ENCODE results near the gene DAPK1.

The DAPK1 gene

GRCh38 chr9:87572719-87573118 lies 75.1 kb downstream of the DAPK1 start:
- Histone ChIP-seq H3K4me3 (ENCODE audit: low read length) (no peak overlapping the region), H3K9ac (ENCODE audit: low read length) (no peak overlapping the region), H3K9me3 (ENCODE audit: insufficient read depth, low read length) (no peaks in the 10 kb centered on the region), H3K36me3 (replicated peaks; ENCODE audit: low read depth, low read length) (no peaks in the 10 kb centered on the region), H3K27ac (ENCODE audit: low read length) (no peak overlapping the region), H4K20me1 (ENCODE audit: insufficient read depth, low read length) (no peaks in the 10 kb centered on the region), H3K4me1 (ENCODE audit: low read length) (no peaks in the 10 kb centered on the region), H3K4me2 (ENCODE audit: low read length) (no peak overlapping the region), H3K27me3 (ENCODE audit: low read depth, low read length) (no peaks in the 10 kb centered on the region), H3K79me2 (ENCODE audit: low read length) (no peaks in the 10 kb centered on the region), H2AFZ (ENCODE audit: low read depth, low read length) (no peak overlapping the region)
- TF ChIP-seq EZH2phosphoT487 (IDR thresholded peaks at IDR 0.05; ENCODE audit: low read depth) (no peak), CTCF (IDR thresholded peaks at IDR 0.05; ENCODE audit: low read depth, low read length) (no peak)

GRCh38 chr9:87573841-87574342 lies 76.2 kb downstream of the DAPK1 start:
- no peaks in the 10 kb centered on the region for H3K9me3 ChIP-seq (ENCODE audit: insufficient read depth, low read length)
- TF ChIP-seq EZH2phosphoT487 (IDR thresholded peaks at IDR 0.05; ENCODE audit: low read depth) (no peak), CTCF (IDR thresholded peaks at IDR 0.05; ENCODE audit: low read depth, low read length) (no peak)
- H4K20me1 ChIP-seq (ENCODE audit: insufficient read depth, low read length) = no peaks in the 10 kb centered on the region
- no peaks in the 10 kb centered on the region for H3K27me3 ChIP-seq (ENCODE audit: low read depth, low read length)
- H3K4me2 ChIP-seq (ENCODE audit: low read length) = no peak overlapping the region
- no peak overlapping the region for H2AFZ ChIP-seq (ENCODE audit: low read depth, low read length)
- H3K4me3 ChIP-seq (ENCODE audit: low read length) = no peak overlapping the region
- no peak overlapping the region for H3K9ac ChIP-seq (ENCODE audit: low read length)
- no peaks in the 10 kb centered on the region for H3K4me1 ChIP-seq (ENCODE audit: low read length)
- H3K27ac ChIP-seq (ENCODE audit: low read length) = no peak overlapping the region
- no peaks in the 10 kb centered on the region for H3K79me2 ChIP-seq (ENCODE audit: low read length)
- H3K36me3 ChIP-seq (replicated peaks; ENCODE audit: low read depth, low read length) = no peaks in the 10 kb centered on the region

- no peak for TF ChIP-seq EZH2phosphoT487 (IDR thresholded peaks at IDR 0.05; ENCODE audit: low read depth)
- TF ChIP-seq CTCF (IDR thresholded peaks at IDR 0.05; ENCODE audit: low read depth, low read length) = no peak
- Histone ChIP-seq H3K9me3 (ENCODE audit: insufficient read depth, low read length) (no peaks in the 10 kb centered on the region), H3K36me3 (replicated peaks; ENCODE audit: low read depth, low read length) (no peaks in the 10 kb centered on the region), H3K9ac (ENCODE audit: low read length) (no peak overlapping the region), H3K79me2 (ENCODE audit: low read length) (no peaks in the 10 kb centered on the region), H3K4me1 (ENCODE audit: low read length) (no peaks in the 10 kb centered on the region), H2AFZ (ENCODE audit: low read depth, low read length) (no peak overlapping the region), H3K4me2 (ENCODE audit: low read length) (no peak overlapping the region), H3K27me3 (ENCODE audit: low read depth, low read length) (no peaks in the 10 kb centered on the region), H3K27ac (ENCODE audit: low read length) (no peak overlapping the region), H3K4me3 (ENCODE audit: low read length) (no peak overlapping the region), H4K20me1 (ENCODE audit: insufficient read depth, low read length) (no peaks in the 10 kb centered on the region)
These were observed 80.1 kb downstream of the DAPK1 start for GRCh38 chr9:87577746-87578145.

- Histone ChIP-seq H3K36me3 (replicated peaks; ENCODE audit: low read depth, low read length) (no peaks in the 10 kb centered on the region), H3K4me1 (ENCODE audit: low read length) (no peaks in the 10 kb centered on the region), H3K9ac (ENCODE audit: low read length) (no peak overlapping the region), H3K4me3 (ENCODE audit: low read length) (no peak overlapping the region), H4K20me1 (ENCODE audit: insufficient read depth, low read length) (no peaks in the 10 kb centered on the region), H3K79me2 (ENCODE audit: low read length) (no peaks in the 10 kb centered on the region), H2AFZ (ENCODE audit: low read depth, low read length) (no peak overlapping the region), H3K27ac (ENCODE audit: low read length) (no peak overlapping the region), H3K27me3 (ENCODE audit: low read depth, low read length) (no peaks in the 10 kb centered on the region), H3K4me2 (ENCODE audit: low read length) (no peak overlapping the region), H3K9me3 (ENCODE audit: insufficient read depth, low read length) (no peaks in the 10 kb centered on the region)
- TF ChIP-seq EZH2phosphoT487 (IDR thresholded peaks at IDR 0.05; ENCODE audit: low read depth) (no peak), CTCF (IDR thresholded peaks at IDR 0.05; ENCODE audit: low read depth, low read length) (no peak)
These were observed 81.0 kb downstream of the DAPK1 start for GRCh38 chr9:87578625-87579024.
